Uterus (tissue), 4 donors: ENCODE measurements around the gene REV3L. TPM values are rescaled to one million over a fixed set of nuclear protein-coding genes. Genes with fewer than 3 reads are reported as not detected.
A peak's percentile ranks its signal among the peaks of the same experiment; 100 is the strongest.

ENCODE experiments used
- DNase-seq, 2 donors: peaks; one replicate each; pipeline ENCODE4 v3.0.0-alpha.2; 2019 to 2020
- H3K27ac ChIP-seq, 2 donors: fragments of 200-600 bp; sonication (generic); 1 replicate in 1 of 2; 2 replicates in 1 of 2; pipeline ENCODE4 v1.5.1; 2016 to 2018
- H3K27me3 ChIP-seq, 2 donors: fragments of 200-600 bp; sonication (generic); one replicate each; pipeline ENCODE4 v1.5.1; 2018 to 2019; ENCODE audit warnings: control low read depth in 1 of 2
- H3K36me3 ChIP-seq, 2 donors: fragments of 200-600 bp; sonication (generic); one replicate each; pipeline ENCODE4 v1.5.1; 2019; ENCODE audit warnings: control low read depth in 1 of 2
- H3K4me1 ChIP-seq, 2 donors: fragments of 200-600 bp; sonication (generic); one replicate each; pipeline ENCODE4 v1.5.1; 2018 to 2019; ENCODE audit warnings: control low read depth in 1 of 2
- H3K4me3 ChIP-seq, 2 donors: fragments of 200-600 bp; sonication (generic); 1 replicate in 1 of 2; 2 replicates in 1 of 2; pipeline ENCODE4 v1.5.1; 2018 to 2019; ENCODE audit warnings: mild to moderate bottlenecking in 1 of 2
- H3K9me3 ChIP-seq, 2 donors: fragments of 200-600 bp; sonication (generic); one replicate each; pipeline ENCODE4 v1.5.1; 2019; ENCODE audit warnings: control low read depth in 1 of 2
- POLR2A ChIP-seq, 2 donors: fragments of 450-650 bp; IDR thresholded peaks; one replicate each; pipeline ENCODE4 v1.6.1; 2016; ENCODE audit warnings: antibody characterized with exemption in 2 of 2, mild to moderate bottlenecking in 1 of 2, moderate library complexity in 1 of 2
- intact Hi-C: fragments of 100-400 bp; cut with DNase I; formaldehyde crosslinking; loops from one replicate; pipeline ENCODE4 v1.15.1; 2023; ENCODE audit warnings: low total_unique reads
- total RNA-seq, 4 donors: library from RNA; depleted of rRNA in 3 of 4; stranded (reverse); fragments of >200 nt in 3 of 4; gene quantifications; one replicate each; pipeline versions ENCODE4 v1.1.0 to v1.2.4, GENCODE V29; 2014 to 2023
- TF ChIP-seq, protein P1 (sequence below), 4 experiments: fragments of 200-600 bp in 2 of 4; fragments of 450-650 bp in 2 of 4; sonication (generic) in 2 of 4; IDR thresholded peaks; one replicate each; pipeline ENCODE4 v1.5.1; 2016 to 2019; ENCODE audit warnings: antibody characterized with exemption in 4 of 4, mild to moderate bottlenecking in 2 of 4, moderate library complexity in 1 of 4
- donor health status: DM: yes; HTN: yes; CAD: no.

REV3L gene
- total RNA-seq, 4 donors from 2014 or later: 67.9 to 318 (median 127) TPM

DNA sequence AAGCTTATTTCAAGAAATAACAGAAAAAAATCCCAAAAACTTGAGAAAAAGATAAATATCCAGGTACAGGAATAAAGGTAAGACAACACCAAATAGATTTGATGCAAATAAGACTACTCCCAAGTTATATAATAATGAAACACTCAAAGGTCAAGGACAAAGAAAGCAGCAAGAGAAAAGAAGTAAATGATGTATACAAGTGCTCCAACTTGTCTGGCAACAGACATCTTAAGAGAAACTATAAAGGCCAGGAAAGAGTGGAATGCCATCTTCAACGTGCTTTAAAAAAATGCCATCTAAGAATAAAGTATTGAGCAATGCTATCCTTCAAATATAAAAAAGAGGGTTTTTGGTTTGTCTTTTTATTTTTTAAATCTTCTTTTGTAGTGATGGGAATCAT is 54.2 kb downstream of the REV3L start:
- Histone ChIP-seq H3K27ac (peak overlapping the region in 1 of 2 donors; percentile 23), H3K4me1 (no peaks in the 10 kb centered on the region), H3K4me3 (no peak overlapping the region), H3K9me3 (peaks cover 0 to 10% of the 10 kb centered on the region in 2 donors), H3K27me3 (no peaks in the 10 kb centered on the region), H3K36me3 (no peaks in the 10 kb centered on the region)
- DNase-seq: no peak
- intact Hi-C loops: no loop called here
- no peak for TF ChIP-seq POLR2A (IDR thresholded peaks at IDR 0.05)
- TF ChIP-seq, protein P1, sequence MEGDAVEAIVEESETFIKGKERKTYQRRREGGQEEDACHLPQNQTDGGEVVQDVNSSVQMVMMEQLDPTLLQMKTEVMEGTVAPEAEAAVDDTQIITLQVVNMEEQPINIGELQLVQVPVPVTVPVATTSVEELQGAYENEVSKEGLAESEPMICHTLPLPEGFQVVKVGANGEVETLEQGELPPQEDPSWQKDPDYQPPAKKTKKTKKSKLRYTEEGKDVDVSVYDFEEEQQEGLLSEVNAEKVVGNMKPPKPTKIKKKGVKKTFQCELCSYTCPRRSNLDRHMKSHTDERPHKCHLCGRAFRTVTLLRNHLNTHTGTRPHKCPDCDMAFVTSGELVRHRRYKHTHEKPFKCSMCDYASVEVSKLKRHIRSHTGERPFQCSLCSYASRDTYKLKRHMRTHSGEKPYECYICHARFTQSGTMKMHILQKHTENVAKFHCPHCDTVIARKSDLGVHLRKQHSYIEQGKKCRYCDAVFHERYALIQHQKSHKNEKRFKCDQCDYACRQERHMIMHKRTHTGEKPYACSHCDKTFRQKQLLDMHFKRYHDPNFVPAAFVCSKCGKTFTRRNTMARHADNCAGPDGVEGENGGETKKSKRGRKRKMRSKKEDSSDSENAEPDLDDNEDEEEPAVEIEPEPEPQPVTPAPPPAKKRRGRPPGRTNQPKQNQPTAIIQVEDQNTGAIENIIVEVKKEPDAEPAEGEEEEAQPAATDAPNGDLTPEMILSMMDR (IDR thresholded peaks at IDR 0.05): no peak

DNA sequence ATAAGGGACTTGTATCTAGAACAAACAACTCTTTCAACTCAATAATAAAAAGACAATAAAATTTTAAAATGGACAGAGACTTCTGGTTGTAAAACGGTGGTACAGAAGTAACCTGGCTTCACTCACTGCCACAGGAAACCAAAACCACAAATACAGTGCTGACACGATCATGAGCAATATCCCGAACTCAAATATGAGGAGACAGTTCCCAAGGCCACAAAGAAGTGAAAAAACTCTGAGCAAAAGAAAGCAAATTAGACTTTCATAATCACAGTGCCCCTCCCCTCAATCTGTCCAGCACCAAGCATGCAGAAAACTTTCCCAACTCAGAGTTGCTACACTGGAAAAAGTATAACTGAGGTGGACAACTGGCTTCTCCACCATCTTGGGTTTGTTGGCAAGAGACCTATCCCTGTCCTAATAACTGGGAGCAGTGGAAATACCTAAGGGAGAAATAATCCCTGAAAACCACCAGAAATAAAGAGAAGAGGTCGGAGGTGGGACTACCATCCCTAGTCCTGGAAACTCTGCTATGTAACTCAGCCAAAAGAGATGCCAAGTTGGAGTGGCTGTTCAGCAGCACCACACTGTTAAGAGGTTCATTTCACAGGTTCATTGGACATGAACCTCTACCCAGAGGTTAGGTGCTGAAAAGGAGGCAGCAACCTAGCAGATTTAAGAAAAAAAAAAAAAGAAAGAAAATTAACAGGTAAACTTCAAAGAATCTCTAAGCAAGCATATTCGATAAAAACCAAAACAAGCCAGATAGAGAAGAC is 55.5 kb downstream of the REV3L start:
- no peak for DNase-seq
- Histone ChIP-seq H3K36me3 (no peaks in the 10 kb centered on the region), H3K4me3 (no peak overlapping the region), H3K4me1 (no peaks in the 10 kb centered on the region), H3K27me3 (no peaks in the 10 kb centered on the region), H3K9me3 (peaks cover 0 to 10% of the 10 kb centered on the region in 2 donors), H3K27ac (peak overlapping the region; percentile 0 to 40)
- intact Hi-C loops: no loop called here
- no peak for TF ChIP-seq POLR2A (IDR thresholded peaks at IDR 0.05)
- TF ChIP-seq, protein P1 (IDR thresholded peaks at IDR 0.05): no peak

DNA sequence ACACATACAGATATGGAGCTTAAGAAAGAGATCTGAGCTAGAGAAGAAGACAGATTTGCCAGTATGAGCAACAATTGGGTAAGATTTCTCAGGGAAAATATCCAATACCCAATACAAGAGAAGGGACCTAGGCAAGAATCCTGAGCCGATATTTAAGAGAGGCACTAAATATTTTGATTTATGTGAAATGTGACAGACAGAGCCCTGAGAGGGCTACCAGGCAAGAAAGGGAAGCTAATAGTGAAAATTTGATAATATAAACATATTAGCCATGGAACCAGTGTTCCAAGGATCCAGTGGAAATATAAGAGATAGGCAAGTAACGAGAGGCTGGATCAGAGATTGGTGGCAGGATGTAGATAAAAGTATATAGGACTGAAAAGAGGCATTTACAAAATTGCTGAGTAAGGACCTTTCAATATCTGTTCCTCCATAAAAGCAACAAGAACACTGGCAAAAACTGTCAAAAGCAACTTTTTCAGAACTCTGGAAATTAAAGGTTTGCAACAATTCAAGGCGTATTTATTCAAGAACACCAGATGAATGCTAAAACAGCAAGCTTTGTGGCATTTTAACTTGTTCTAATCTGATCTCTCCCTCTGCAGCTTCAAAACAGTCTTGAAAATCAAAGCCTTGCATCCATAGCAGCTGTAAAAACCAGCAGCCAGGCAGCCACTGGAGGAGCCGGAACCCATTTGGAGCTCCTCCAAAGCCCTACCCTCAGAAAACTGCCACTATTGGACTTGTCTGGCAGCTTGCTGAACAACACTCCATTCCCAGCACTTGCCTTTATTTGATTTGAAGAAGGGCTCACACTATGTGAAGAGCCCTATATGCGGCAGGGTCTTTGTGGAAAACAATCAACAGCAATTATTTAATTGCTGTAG is 58.8 kb downstream of the REV3L start:
- DNase-seq: no peak
- Histone ChIP-seq H3K4me3 (no peak overlapping the region), H3K36me3 (no peaks in the 10 kb centered on the region), H3K9me3 (peaks cover 0 to 10% of the 10 kb centered on the region in 2 donors), H3K27ac (peak overlapping the region in 1 of 2 donors; percentile 58), H3K4me1 (no peaks in the 10 kb centered on the region), H3K27me3 (no peaks in the 10 kb centered on the region)
- intact Hi-C loops: no loop called here
- TF ChIP-seq, protein P1 (IDR thresholded peaks at IDR 0.05): no peak
- TF ChIP-seq POLR2A (IDR thresholded peaks at IDR 0.05): no peak

DNA sequence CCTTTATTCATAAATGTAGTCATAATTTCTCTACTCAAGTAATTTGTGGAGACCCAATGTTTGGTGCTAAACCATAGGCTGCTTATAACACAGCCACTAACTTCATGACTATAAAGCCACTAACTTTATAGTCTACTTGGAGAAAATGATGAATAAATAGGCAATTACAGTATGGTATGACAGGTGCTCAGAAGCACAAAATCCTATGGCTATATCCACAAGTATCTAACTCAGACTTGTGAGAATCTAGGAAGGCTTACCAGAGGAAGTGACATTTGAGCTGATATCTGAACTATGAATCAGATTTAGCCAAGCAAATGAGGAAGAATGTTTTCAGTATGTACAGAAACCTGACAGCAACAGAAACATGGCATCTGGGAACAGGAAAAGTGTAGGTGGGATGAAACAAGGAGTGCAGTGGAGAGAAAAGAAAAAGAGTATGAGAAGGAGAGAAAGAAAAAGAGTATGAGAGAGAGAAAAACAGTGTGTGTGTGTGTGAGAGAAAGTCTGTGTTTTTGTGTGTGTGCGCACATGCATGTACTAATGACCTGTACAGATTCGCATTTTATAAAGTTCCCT is 59.9 kb downstream of the REV3L start:
- peak overlapping the region in 1 of 2 donors; percentile 58 for H3K27ac ChIP-seq
- intact Hi-C loops: no loop called here
- no peaks in the 10 kb centered on the region for H3K4me1 ChIP-seq

More for the DNA sequence above, 59.9 kb downstream of the REV3L start:
- Histone ChIP-seq H3K36me3 (no peaks in the 10 kb centered on the region), H3K9me3 (no peaks in the 10 kb centered on the region), H3K4me3 (no peak overlapping the region), H3K27me3 (no peaks in the 10 kb centered on the region)
- TF ChIP-seq, protein P1 (IDR thresholded peaks at IDR 0.05): no peak
- TF ChIP-seq POLR2A (IDR thresholded peaks at IDR 0.05): no peak
- no peak for DNase-seq
